Measurements from ENCODE around the gene PLCB1.

The PLCB1 gene

GRCh38 chr20:8646033-8646441 lies 514.0 kb downstream of the PLCB1 start:
- TF ChIP-seq FOXP2 (optimal IDR thresholded peaks at IDR 0.05; ENCODE audit: borderline replicate concordance, extremely low read depth, extremely low read length, insufficient read depth) = no peak
- TF ChIP-seq REST (IDR thresholded peaks at IDR 0.05; ENCODE audit: insufficient read depth in 1 of 2, low read depth in 2 of 2, low read length in 2 of 2) = no peak
- TF ChIP-seq SIN3A (IDR thresholded peaks at IDR 0.05; ENCODE audit: borderline replicate concordance, insufficient read depth, low read length) = no peak
- TF ChIP-seq POLR2AphosphoS5 (IDR thresholded peaks at IDR 0.05; ENCODE audit: low read depth, low read length) = no peak
- no peak for TF ChIP-seq TAF1 (IDR thresholded peaks at IDR 0.05; ENCODE audit: borderline replicate concordance, insufficient read depth, low read length)

GRCh38 chr20:8646716-8647115 lies 514.6 kb downstream of the PLCB1 start:
- TF ChIP-seq POLR2AphosphoS5 (IDR thresholded peaks at IDR 0.05; ENCODE audit: low read depth, low read length) (no peak), REST (IDR thresholded peaks at IDR 0.05; ENCODE audit: insufficient read depth in 1 of 2, low read depth in 2 of 2, low read length in 2 of 2) (no peak), SIN3A (IDR thresholded peaks at IDR 0.05; ENCODE audit: borderline replicate concordance, insufficient read depth, low read length) (no peak), FOXP2 (optimal IDR thresholded peaks at IDR 0.05; ENCODE audit: borderline replicate concordance, extremely low read depth, extremely low read length, insufficient read depth) (no peak), TAF1 (IDR thresholded peaks at IDR 0.05; ENCODE audit: borderline replicate concordance, insufficient read depth, low read length) (no peak)

GRCh38 chr20:8647961-8648441 lies 515.9 kb downstream of the PLCB1 start:
- no peak; a peak in 1 of 4 replicates for TF ChIP-seq REST (IDR thresholded peaks at IDR 0.05; ENCODE audit: insufficient read depth in 1 of 2, low read depth in 2 of 2, low read length in 2 of 2)
- TF ChIP-seq SIN3A (IDR thresholded peaks at IDR 0.05; ENCODE audit: borderline replicate concordance, insufficient read depth, low read length) = 0 out of 2 replicates have a peak, but pooled peaks have one; percentile 42
- TF ChIP-seq FOXP2 (optimal IDR thresholded peaks at IDR 0.05; ENCODE audit: borderline replicate concordance, extremely low read depth, extremely low read length, insufficient read depth) = no peak
- TF ChIP-seq TAF1 (IDR thresholded peaks at IDR 0.05; ENCODE audit: borderline replicate concordance, insufficient read depth, low read length) = no peak
- no peak for TF ChIP-seq POLR2AphosphoS5 (IDR thresholded peaks at IDR 0.05; ENCODE audit: low read depth, low read length)

GRCh38 chr20:8648466-8648865 lies 516.4 kb downstream of the PLCB1 start:
- TF ChIP-seq POLR2AphosphoS5 (IDR thresholded peaks at IDR 0.05; ENCODE audit: low read depth, low read length) (no peak), SIN3A (IDR thresholded peaks at IDR 0.05; ENCODE audit: borderline replicate concordance, insufficient read depth, low read length) (no peak), REST (IDR thresholded peaks at IDR 0.05; ENCODE audit: insufficient read depth in 1 of 2, low read depth in 2 of 2, low read length in 2 of 2) (no peak), TAF1 (IDR thresholded peaks at IDR 0.05; ENCODE audit: borderline replicate concordance, insufficient read depth, low read length) (no peak), FOXP2 (optimal IDR thresholded peaks at IDR 0.05; ENCODE audit: borderline replicate concordance, extremely low read depth, extremely low read length, insufficient read depth) (no peak)

GRCh38 chr20:8652396-8652795 lies 520.3 kb downstream of the PLCB1 start:
- TF ChIP-seq SIN3A (IDR thresholded peaks at IDR 0.05; ENCODE audit: borderline replicate concordance, insufficient read depth, low read length) (no peak), REST (IDR thresholded peaks at IDR 0.05; ENCODE audit: insufficient read depth in 1 of 2, low read depth in 2 of 2, low read length in 2 of 2) (no peak), FOXP2 (optimal IDR thresholded peaks at IDR 0.05; ENCODE audit: borderline replicate concordance, extremely low read depth, extremely low read length, insufficient read depth) (no peak), TAF1 (IDR thresholded peaks at IDR 0.05; ENCODE audit: borderline replicate concordance, insufficient read depth, low read length) (no peak), POLR2AphosphoS5 (IDR thresholded peaks at IDR 0.05; ENCODE audit: low read depth, low read length) (no peak)
